DND-41 (cell line): ENCODE results near the gene FAM114A1.

Experiments used
- ATAC-seq: fragments of 200-7000 bp; cut with Tn5 transposase; 3 replicates; pipeline ENCODE4 v1.9.1; 2021; ENCODE audit warnings: low read depth; ENCODE audit not compliant: insufficient read depth
- DNase-seq: peaks from one replicate; pipeline ENCODE4 v3.0.0-alpha.2; 2020
- H2AFZ ChIP-seq: 2 replicates; pipeline ENCODE4 v1.6.0; 2012; ENCODE audit warnings: low read depth, low read length
- H3K27ac ChIP-seq: 2 replicates; pipeline ENCODE4 v1.5.1; 2012; ENCODE audit warnings: low read length, inconsistent platforms
- H3K27me3 ChIP-seq: fragments of 200-600 bp; sonication (generic); 2 replicates; pipeline ENCODE4 v1.6.0; 2012; ENCODE audit warnings: low read length, mild to moderate bottlenecking, inconsistent platforms; ENCODE audit not compliant: insufficient read depth, poor library complexity
- H3K36me3 ChIP-seq: 2 replicates; pipeline ENCODE4 v1.5.1; 2012; ENCODE audit warnings: low read length, inconsistent platforms; ENCODE audit not compliant: insufficient read depth
- H3K4me1 ChIP-seq: 2 replicates; pipeline ENCODE4 v1.5.1; 2012; ENCODE audit warnings: mild to moderate bottlenecking, low read length; ENCODE audit not compliant: insufficient read depth
- H3K4me2 ChIP-seq: 2 replicates; pipeline ENCODE4 v1.6.0; 2012; ENCODE audit warnings: mild to moderate bottlenecking, moderate library complexity, low read length, inconsistent platforms; ENCODE audit not compliant: insufficient read depth
- H3K4me3 ChIP-seq, 2 experiments: fragments of 200-600 bp in 1 of 2; shearing (Covaris generic) in 1 of 2; 2 replicates each; pipeline ENCODE4 v1.5.1; 2012 to 2016; ENCODE audit warnings: inconsistent platforms in 2 of 2, low read length in 2 of 2, mild to moderate bottlenecking in 2 of 2, low read depth in 1 of 2, moderate library complexity in 1 of 2
- H3K79me2 ChIP-seq: 2 replicates; pipeline ENCODE4 v1.6.0; 2012; ENCODE audit warnings: low read length, inconsistent platforms; ENCODE audit not compliant: insufficient read depth
- H3K9ac ChIP-seq: 2 replicates; pipeline ENCODE4 v1.6.0; 2012; ENCODE audit warnings: low read depth, mild to moderate bottlenecking, inconsistent platforms, low read length, moderate library complexity
- H3K9me3 ChIP-seq: 2 replicates; pipeline ENCODE4 v1.5.1; 2012; ENCODE audit warnings: low read length, moderate library complexity, mild to moderate bottlenecking, inconsistent platforms; ENCODE audit not compliant: insufficient read depth, severe bottlenecking
- H4K20me1 ChIP-seq: 2 replicates; pipeline ENCODE4 v1.6.0; 2012; ENCODE audit warnings: low read length; ENCODE audit not compliant: insufficient read depth
- EZH2 ChIP-seq: IDR thresholded peaks from 3 replicates; pipeline ENCODE4 v1.6.1; 2012; ENCODE audit warnings: borderline replicate concordance, low read depth, mild to moderate bottlenecking, moderate library complexity, low read length, inconsistent platforms; ENCODE audit not compliant: severe bottlenecking
- TF ChIP-seq, protein P1 (sequence below): IDR thresholded peaks from 2 replicates; pipeline ENCODE4 v1.5.1; 2012; ENCODE audit warnings: borderline replicate concordance, low read length, moderate library complexity, mild to moderate bottlenecking; ENCODE audit not compliant: poor library complexity, severe bottlenecking; ENCODE audit errors: extremely low read depth

Gene FAM114A1

DNA sequence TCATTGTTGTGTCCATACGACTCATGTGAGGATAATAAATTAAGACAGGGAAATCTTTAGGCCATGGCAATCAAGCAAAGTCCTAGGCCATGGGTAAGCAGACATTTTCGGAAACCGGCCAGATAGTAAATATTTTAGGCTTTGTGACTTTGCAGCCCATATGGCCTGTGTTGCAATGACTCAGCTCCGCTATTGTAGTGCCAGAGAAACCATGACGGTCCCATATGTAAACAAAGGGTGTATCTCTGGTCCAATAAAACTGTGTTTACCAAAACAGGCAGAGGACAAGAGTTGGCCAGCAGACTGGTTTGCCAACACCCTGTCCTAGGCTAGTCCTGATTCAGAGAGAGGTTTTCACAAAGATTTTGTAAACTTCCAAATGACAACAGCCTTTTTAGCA lies 5.0 kb downstream of the FAM114A1 start:
- Histone ChIP-seq H4K20me1 (no peaks in the 10 kb centered on the region), H3K4me3 (no peak overlapping the region), H3K27me3 (no peaks in the 10 kb centered on the region), H2AFZ (no peak overlapping the region), H3K9ac (no peak overlapping the region), H3K79me2 (no peaks in the 10 kb centered on the region), H3K27ac (no peak overlapping the region), H3K36me3 (no peaks in the 10 kb centered on the region), H3K4me1 (no peaks in the 10 kb centered on the region), H3K4me2 (no peak overlapping the region), H3K9me3 (no peaks in the 10 kb centered on the region)
- TF ChIP-seq EZH2: no peak
- TF ChIP-seq, protein P1, sequence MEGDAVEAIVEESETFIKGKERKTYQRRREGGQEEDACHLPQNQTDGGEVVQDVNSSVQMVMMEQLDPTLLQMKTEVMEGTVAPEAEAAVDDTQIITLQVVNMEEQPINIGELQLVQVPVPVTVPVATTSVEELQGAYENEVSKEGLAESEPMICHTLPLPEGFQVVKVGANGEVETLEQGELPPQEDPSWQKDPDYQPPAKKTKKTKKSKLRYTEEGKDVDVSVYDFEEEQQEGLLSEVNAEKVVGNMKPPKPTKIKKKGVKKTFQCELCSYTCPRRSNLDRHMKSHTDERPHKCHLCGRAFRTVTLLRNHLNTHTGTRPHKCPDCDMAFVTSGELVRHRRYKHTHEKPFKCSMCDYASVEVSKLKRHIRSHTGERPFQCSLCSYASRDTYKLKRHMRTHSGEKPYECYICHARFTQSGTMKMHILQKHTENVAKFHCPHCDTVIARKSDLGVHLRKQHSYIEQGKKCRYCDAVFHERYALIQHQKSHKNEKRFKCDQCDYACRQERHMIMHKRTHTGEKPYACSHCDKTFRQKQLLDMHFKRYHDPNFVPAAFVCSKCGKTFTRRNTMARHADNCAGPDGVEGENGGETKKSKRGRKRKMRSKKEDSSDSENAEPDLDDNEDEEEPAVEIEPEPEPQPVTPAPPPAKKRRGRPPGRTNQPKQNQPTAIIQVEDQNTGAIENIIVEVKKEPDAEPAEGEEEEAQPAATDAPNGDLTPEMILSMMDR: no peak
- no peak for DNase-seq
- ATAC-seq: no peak

DNA sequence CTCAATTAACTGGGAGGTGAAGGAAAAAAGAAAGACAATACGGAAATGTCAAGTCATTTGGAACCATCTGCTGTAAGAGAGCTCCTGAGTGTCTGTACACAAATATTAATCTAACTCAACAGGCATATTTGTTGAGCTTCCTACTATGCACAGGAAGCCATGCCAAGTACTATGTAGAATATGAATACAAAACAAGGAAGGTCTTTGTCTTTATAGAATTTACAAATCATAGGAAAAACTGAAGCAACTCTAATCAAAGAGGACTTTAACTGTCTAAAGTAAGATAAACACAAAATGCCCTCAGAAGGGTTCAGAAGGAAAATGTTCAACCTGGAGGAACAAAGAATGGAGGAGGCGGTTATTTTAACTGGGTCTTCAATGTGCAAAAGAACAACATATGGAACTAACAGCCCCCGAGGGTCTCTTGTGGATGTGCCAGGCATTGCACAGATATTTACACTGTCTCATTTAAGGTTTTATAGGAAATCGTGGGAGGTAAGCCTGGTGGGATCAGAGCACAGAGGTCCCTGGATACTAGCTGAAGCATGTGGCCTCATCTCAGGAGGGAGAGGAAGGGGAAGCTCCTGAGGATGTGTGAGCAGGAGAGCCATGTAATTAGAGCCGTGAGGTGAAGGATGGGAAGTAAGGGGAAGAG lies 5.8 kb downstream of the FAM114A1 start:
- no peak for DNase-seq
- no peak for ATAC-seq
- H3K36me3 ChIP-seq: no peaks in the 10 kb centered on the region
- no peak overlapping the region for H2AFZ ChIP-seq
- TF ChIP-seq, protein P1: no peak
- no peak for TF ChIP-seq EZH2
- no peaks in the 10 kb centered on the region for H3K79me2 ChIP-seq
- no peak overlapping the region for H3K4me3 ChIP-seq
- H3K27me3 ChIP-seq: no peaks in the 10 kb centered on the region
- H3K4me1 ChIP-seq: no peaks in the 10 kb centered on the region
- H3K27ac ChIP-seq: no peak overlapping the region
- H3K4me2 ChIP-seq: no peak overlapping the region
- no peaks in the 10 kb centered on the region for H4K20me1 ChIP-seq
- no peaks in the 10 kb centered on the region for H3K9me3 ChIP-seq
- H3K9ac ChIP-seq: no peak overlapping the region

DNA sequence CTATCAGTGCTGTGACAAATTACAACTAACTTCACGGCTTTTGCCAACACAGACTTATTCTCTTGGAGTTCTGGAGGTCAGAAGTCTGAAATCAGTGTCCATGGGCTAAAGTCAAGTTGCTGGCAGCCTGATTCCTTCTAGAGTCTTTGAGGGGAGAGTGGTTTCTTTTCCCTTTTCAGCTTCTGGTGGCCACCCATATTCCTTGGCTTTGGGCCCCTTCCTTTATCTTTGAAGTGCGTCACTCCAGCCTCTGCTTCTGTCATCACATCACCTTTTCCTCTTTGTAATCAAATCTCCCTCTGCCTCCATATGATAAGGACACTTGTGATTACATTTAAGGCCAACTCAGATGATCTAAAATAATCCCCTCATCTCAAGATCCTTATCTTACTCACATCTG lies 9.0 kb downstream of the FAM114A1 start:
- ATAC-seq (no peak), DNase-seq (no peak)
- no peaks in the 10 kb centered on the region for H3K9me3 ChIP-seq
- H3K9ac ChIP-seq: no peak overlapping the region
- no peak for TF ChIP-seq EZH2
- TF ChIP-seq, protein P1: no peak
- H3K36me3 ChIP-seq: no peaks in the 10 kb centered on the region
- no peaks in the 10 kb centered on the region for H3K27me3 ChIP-seq
- no peak overlapping the region for H3K27ac ChIP-seq
- H3K4me2 ChIP-seq: no peak overlapping the region
- H3K4me3 ChIP-seq: no peak overlapping the region
- no peaks in the 10 kb centered on the region for H4K20me1 ChIP-seq
- no peak overlapping the region for H2AFZ ChIP-seq
- H3K4me1 ChIP-seq: no peaks in the 10 kb centered on the region
- H3K79me2 ChIP-seq: no peaks in the 10 kb centered on the region
